Motor neuron (in vitro differentiated cells): Measurements from ENCODE around the gene ZBTB24. TPM values are rescaled to one million over a fixed set of nuclear protein-coding genes. Genes with fewer than 3 reads are reported as not detected.
A peak's percentile ranks its signal among the peaks of the same experiment; 100 is the strongest.

Experiments
- ATAC-seq, 8 experiments: fragments of 200-7000 bp; cut with Tn5 transposase; replicated peaks in 6 of 8; 2 replicates each; pipeline ENCODE4 v1.8.0; 2021; ENCODE audit warnings: mild to moderate bottlenecking in 8 of 8, moderate library complexity in 8 of 8
- H3K27ac ChIP-seq, 2 donors: fragments of 250-450 bp; sonication (Bioruptor Pico); 2 replicates each; pipeline ENCODE4 v1.9.0; 2021; ENCODE audit warnings: antibody characterized with exemption in 2 of 2, mild to moderate bottlenecking in 2 of 2, moderate library complexity in 1 of 2
- H3K4me1 ChIP-seq, 2 donors: fragments of 250-450 bp; sonication (Bioruptor Pico); replicated peaks in 1 of 2; 2 replicates each; pipeline ENCODE4 v1.6.1; 2021; ENCODE audit warnings: antibody characterized with exemption in 2 of 2, mild to moderate bottlenecking in 2 of 2, moderate library complexity in 1 of 2
- H3K4me3 ChIP-seq, 5 donors: fragments of 250-450 bp; sonication (Bioruptor Pico); 2 replicates each; pipeline ENCODE4 v1.9.0; 2021; ENCODE audit warnings: antibody characterized with exemption in 5 of 5, mild to moderate bottlenecking in 5 of 5, moderate library complexity in 4 of 5
- WGBS, 10 experiments: fragments of 450-650 bp; shearing (Covaris generic); methylation state at CpG; one replicate each; pipeline ENCODE4 v1.0.0; 2022; 5-methylcytosine and 5-hydroxymethylcytosine counted together
- in situ Hi-C, 9 experiments: fragments of 400-800 bp; cut with MboI; loops; one replicate each; pipeline ENCODE4 v1.15.0; 2021; ENCODE audit warnings: low sequenced_read_pairs in 9 of 9, low pct_unique_long_range_greater_than_20kb in 2 of 9; ENCODE audit not compliant: unreplicated experiment in 9 of 9
- total RNA-seq, 8 experiments: library from RNA; unstranded; fragments of 300-600 nt; gene quantifications; 2 replicates each; pipeline versions ENCODE4 v1.2.3 to v1.2.4, GENCODE V29; 2022

ZBTB24 gene
- total RNA-seq, 8 experiments from 2014 or later = 5.1 to 17.4 (median 7.9) TPM

GRCh38 chr6:109441069-109441816, 41.8 kb downstream of the ZBTB24 start:
- Histone ChIP-seq H3K27ac (peak overlapping the region in 1 of 2 donors; percentile 49), H3K4me3 (peak overlapping the region; percentile 45 to 78 (median 70)), H3K4me1 (peaks cover 7 to 13% of the 10 kb centered on the region in 2 donors)
- in situ Hi-C loops = no loop called here
- 0 to 40% (median 1%) methylated on average over 1 to 8 of the region's 31 CpGs; no CpG with 5 or more reads in 4 of the 10 experiments for WGBS, 10 experiments
- ATAC-seq = peak; percentile 30 to 52 (median 36)

GRCh38 chr6:109440331-109441068, 42.5 kb downstream of the ZBTB24 start, which contains the start of the genes PPIL6 and SMPD2:
Gene PPIL6 (minus strand): TSS chr6:109440628. CDS start chr6:109440590, 38 bp downstream.
Gene SMPD2 (plus strand): TSS chr6:109440724. CDS start chr6:109441122, 398 bp downstream.
- 0 to 1% (median 0%) methylated on average over 4 to 40 of the region's 102 CpGs; no CpG with 5 or more reads in 5 of the 10 experiments for WGBS, 10 experiments
- H3K4me1 ChIP-seq = peaks cover 7 to 13% of the 10 kb centered on the region in 2 donors
- ATAC-seq = peak; percentile 81 to 91 (median 89)
- H3K27ac ChIP-seq = peak within 1 kb of the TSS; percentile 32 to 75
- H3K4me3 ChIP-seq = peak within 1 kb of the TSS; percentile 45 to 78 (median 70)
- in situ Hi-C loops = no loop called here

DNA sequence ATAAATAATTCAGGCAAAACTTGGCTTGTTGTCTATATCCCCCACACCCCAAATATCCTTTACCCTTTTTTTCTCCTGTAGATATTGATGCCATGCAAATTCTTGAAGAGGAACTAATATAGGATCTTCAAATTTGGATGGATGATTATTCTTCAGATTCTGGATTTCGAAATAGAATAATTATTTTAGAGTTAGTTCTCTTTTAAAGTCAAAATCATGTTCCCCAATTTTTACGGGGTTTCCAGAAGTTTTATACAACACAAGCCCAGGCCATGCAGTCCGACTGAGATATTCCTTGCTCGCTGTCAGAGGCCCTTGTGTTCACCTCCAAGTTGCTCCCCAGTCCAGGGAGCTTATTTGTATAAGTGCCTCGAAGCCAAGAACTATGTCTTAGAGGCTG, 47.0 kb downstream of the ZBTB24 start:
- peaks cover 8 to 12% of the 10 kb centered on the region in 2 donors for H3K4me1 ChIP-seq
- in situ Hi-C loops = no loop called here
- WGBS, 10 experiments = 70 to 100% (median 94%) methylated on average over 1 to 5 of the region's 5 CpGs
- H3K4me3 ChIP-seq = no peak overlapping the region
- ATAC-seq = no peak
- no peak overlapping the region for H3K27ac ChIP-seq

DNA sequence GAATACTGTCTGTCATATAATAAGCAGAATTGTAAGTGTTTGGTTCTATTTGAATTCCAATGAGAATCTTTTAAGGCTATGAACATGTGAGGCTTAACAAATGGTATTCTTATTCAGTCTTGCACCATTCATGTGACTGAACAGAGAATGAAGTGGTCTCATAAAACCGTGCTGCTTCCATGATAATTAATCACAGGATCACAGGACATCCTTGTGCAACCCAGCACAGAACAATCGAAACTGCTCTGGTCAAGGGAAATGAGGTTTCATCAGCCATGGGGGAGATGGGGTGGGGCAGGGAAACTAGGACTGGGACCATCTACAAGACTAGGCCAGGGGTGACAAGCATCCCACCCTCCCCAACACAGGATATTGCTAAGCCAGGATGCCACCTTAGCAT, 48.6 kb downstream of the ZBTB24 start:
- no peak overlapping the region for H3K4me3 ChIP-seq
- in situ Hi-C loops = no loop called here
- peak in 5 of 8 experiments; percentile 64 to 86 (median 67) for ATAC-seq
- peaks cover 8 to 10% of the 10 kb centered on the region in 2 donors for H3K4me1 ChIP-seq
- no peak overlapping the region for H3K27ac ChIP-seq
- WGBS, 10 experiments = 25 to 50% (median 43%) methylated on average over 1 to 2 of the region's 2 CpGs; no CpG with 5 or more reads in 7 of the 10 experiments

DNA sequence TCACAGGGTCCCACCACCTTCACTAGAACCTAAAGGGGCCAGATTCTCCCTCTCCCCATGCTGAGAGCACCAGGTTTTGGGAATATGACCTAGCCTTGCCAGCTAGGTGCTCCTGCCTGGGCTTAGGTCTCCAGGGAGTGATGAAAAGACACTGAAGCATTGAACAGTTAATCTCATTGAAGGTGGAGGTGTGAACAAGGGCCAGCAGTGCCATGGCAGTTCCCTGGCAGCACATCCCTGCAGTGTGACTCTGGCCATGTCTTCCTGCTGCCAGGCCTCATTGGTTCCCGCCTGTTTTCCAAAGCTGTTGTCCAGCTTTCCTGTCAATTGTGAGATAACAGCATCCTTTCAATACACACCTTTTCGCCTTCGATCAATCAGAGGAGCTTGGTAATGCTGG, 53.5 kb downstream of the ZBTB24 start:
- Histone ChIP-seq H3K4me1 (peaks cover 3 to 5% of the 10 kb centered on the region in 2 donors), H3K27ac (no peak overlapping the region), H3K4me3 (no peak overlapping the region)
- in situ Hi-C loops = no loop called here
- no peak for ATAC-seq
- 70 to 100% (median 94%) methylated on average over 2 to 3 of the region's 3 CpGs; no CpG with 5 or more reads in 3 of the 10 experiments for WGBS, 10 experiments

DNA sequence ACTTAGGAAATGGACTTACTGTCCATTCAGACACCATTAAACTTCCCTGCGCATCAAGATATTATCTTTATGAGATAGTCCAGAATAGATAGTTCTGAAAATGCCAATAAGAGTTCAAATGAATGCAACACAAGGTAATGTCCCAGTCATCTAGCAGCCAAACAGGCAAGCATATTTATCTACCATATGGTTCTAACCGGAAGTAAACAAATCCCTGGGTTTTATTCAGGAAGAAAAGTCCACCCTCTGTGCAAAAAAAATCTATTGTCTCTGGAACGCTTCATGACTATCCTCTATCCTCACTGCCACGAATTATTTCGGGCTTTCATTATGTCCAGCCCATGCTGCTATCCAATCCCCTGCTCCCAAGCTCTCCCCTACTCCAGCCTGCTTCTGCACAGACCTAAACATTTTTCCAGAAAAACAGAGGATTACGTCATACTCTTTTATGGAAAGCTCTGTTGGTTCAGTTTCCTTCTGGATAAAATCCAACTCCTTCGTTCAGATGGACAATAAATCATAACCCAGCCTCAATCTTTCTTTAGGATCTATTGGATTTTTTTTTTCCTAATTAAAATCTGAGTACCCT, 54.0 kb downstream of the ZBTB24 start:
- no peak overlapping the region for H3K4me3 ChIP-seq
- peak; percentile 22 to 84 (median 60) for ATAC-seq
- in situ Hi-C loops = no loop called here
- H3K27ac ChIP-seq = no peak overlapping the region
- H3K4me1 ChIP-seq = no peaks in the 10 kb centered on the region
- 0 to 88% (median 63%) methylated on average over 3 to 7 of the region's 7 CpGs for WGBS, 10 experiments

GRCh38 chr6:109424946-109425345, 58.1 kb downstream of the ZBTB24 start:
- Histone ChIP-seq H3K4me1 (no peaks in the 10 kb centered on the region), H3K27ac (no peak overlapping the region), H3K4me3 (no peak overlapping the region)
- ATAC-seq = no peak
- in situ Hi-C loops = loop anchor here in 3 of 9 experiments (25.0 kb wide), 2 partner anchors 238 to 888 kb away; no protein-coding TSS in a partner anchor
- WGBS, 10 experiments = 67 to 100% (median 100%) methylated on average over 1 to 2 of the region's 2 CpGs; no CpG with 5 or more reads in 4 of the 10 experiments

DNA sequence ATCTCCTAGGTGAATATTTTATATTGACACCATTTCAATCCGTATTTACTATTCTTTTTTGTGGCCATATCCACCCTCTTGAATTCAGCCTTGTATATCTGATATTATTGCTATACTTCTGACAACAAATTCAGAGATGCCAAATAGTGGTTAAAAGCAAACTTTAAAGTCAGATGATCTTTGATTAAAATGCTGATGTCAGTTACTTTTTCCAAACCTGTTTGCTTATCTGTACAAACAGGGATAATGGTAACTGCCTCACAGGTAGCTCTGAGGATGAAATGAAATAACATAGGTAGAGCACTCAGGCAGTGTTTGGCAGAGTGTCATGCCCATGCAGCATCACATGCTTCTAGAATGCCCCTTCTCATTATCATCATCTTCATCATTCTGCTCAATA, 61.8 kb downstream of the ZBTB24 start:
- no peak for ATAC-seq
- Histone ChIP-seq H3K4me1 (no peaks in the 10 kb centered on the region), H3K4me3 (no peak overlapping the region), H3K27ac (no peak overlapping the region)
- 83 to 100% (median 100%) methylated on average over 1 of the region's 1 CpG; no CpG with 5 or more reads in 2 of the 10 experiments for WGBS, 10 experiments
- in situ Hi-C loops = loop anchor here in 3 of 9 experiments (25.0 kb wide), 2 partner anchors 234 to 884 kb away; no protein-coding TSS in a partner anchor

DNA sequence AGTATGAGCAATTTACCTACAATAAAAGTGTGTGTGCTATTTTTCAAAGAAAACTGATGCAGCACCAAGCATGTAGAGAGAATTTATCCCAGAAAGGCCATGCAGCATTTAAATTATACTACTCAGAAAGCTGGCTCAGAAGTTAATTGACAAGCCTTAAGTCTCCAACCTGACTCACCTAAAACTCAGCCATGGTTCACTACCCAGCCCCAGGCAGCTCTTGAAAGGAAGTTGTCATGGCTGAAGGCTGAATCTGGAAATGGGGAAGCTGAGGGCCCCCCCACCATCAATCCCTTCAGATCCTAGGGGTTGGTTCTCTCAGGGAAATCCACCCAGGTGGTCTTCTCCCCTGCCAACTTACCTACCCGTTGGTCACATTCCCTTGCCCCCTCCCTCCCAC, 62.3 kb downstream of the ZBTB24 start:
- Histone ChIP-seq H3K27ac (no peak overlapping the region), H3K4me3 (no peak overlapping the region), H3K4me1 (no peaks in the 10 kb centered on the region)
- 0 to 75% (median 60%) methylated on average over 1 of the region's 1 CpG; no CpG with 5 or more reads in 5 of the 10 experiments for WGBS, 10 experiments
- no peak for ATAC-seq
- in situ Hi-C loops = loop anchor here in 3 of 9 experiments (25.0 kb wide), 2 partner anchors 233 to 883 kb away; no protein-coding TSS in a partner anchor

GRCh38 chr6:109417646-109418045, 65.4 kb downstream of the ZBTB24 start:
- in situ Hi-C loops = loop anchor here in 3 of 9 experiments (25.0 kb wide), 2 partner anchors 230 to 880 kb away; no protein-coding TSS in a partner anchor
- ATAC-seq = no peak
- WGBS, 10 experiments = 58 to 100% (median 86%) methylated on average over 1 to 4 of the region's 4 CpGs
- Histone ChIP-seq H3K27ac (no peak overlapping the region), H3K4me3 (no peak overlapping the region), H3K4me1 (no peaks in the 10 kb centered on the region)
